ENCODE results near the gene SMAD3.

- TF ChIP-seq CTCF (IDR thresholded peaks at IDR 0.05), result no peak
- TF ChIP-seq POLR2A (IDR thresholded peaks at IDR 0.05), result no peak
- TF ChIP-seq POLR2AphosphoS5 (IDR thresholded peaks at IDR 0.05), result no peak
Observed at GRCh38 chr15:67133738-67134066, 68.3 kb downstream of the SMAD3 start.

Measured in prostate gland (tissue), 2 donors.